GM18511 (cell line): ENCODE results near the gene SIDT2.

ENCODE experiments used
- ATAC-seq: cut with Tn5 transposase; IDR thresholded peaks from one replicate; pipeline ENCODE4 v1.9.1; 2021; ENCODE audit warnings: mild to moderate bottlenecking, moderate library complexity; ENCODE audit not compliant: unreplicated experiment

The SIDT2 gene

DNA sequence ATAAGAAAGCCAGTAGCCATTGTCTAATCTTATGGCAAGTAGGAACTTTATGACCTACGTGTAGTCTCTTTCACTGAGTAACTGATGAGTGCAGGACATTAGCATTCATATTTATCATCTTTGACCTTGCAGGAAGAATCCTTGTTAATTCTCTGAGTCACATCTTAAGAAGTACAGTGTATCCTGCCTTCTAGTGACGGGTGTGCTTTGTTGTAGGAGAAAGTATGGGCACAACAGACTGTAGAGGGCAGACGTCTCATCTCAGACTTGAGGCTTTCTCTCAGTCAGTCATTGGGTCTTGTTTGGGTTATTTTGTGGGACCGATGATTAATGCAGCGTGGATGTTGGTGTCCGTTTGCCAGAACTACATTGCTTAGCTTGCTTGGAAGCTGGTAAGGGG, 60.8 kb downstream of the SIDT2 start:
- ATAC-seq = no peak
